ENCODE data around the gene SLC2A5.

DNA sequence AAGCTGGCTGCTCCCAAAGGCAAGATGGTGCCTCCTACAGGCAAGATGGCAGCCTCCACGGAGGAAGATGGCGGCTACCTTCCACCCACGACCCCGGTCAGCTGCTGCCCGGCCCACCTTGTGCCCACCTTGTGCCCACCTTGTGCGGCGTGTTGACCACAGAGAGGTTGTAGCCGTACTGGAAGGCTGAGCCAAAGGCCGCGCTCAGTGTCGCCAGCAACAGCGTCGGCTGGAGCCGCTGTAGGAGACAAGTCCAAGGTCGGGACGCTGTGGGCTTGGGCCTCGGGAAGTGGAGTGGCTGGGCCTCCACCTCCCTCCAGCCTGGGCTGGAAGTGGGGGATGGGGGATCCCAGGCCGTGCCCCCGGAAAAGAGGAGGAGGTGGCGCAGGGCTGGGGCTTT is 44.6 kb downstream of the SLC2A5 start:
- TF ChIP-seq, protein P1, sequence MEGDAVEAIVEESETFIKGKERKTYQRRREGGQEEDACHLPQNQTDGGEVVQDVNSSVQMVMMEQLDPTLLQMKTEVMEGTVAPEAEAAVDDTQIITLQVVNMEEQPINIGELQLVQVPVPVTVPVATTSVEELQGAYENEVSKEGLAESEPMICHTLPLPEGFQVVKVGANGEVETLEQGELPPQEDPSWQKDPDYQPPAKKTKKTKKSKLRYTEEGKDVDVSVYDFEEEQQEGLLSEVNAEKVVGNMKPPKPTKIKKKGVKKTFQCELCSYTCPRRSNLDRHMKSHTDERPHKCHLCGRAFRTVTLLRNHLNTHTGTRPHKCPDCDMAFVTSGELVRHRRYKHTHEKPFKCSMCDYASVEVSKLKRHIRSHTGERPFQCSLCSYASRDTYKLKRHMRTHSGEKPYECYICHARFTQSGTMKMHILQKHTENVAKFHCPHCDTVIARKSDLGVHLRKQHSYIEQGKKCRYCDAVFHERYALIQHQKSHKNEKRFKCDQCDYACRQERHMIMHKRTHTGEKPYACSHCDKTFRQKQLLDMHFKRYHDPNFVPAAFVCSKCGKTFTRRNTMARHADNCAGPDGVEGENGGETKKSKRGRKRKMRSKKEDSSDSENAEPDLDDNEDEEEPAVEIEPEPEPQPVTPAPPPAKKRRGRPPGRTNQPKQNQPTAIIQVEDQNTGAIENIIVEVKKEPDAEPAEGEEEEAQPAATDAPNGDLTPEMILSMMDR (IDR thresholded peaks at IDR 0.05), result no peak
- no peak for TF ChIP-seq POLR2AphosphoS5 (IDR thresholded peaks at IDR 0.05)
